HG03196 (cell line): ENCODE data around the gene BRAF.
"Not testable (repeated sequence)": the region's sequence is repeated elsewhere in the genome, so short reads cannot be mapped to it uniquely, and the experiment has no call there.

ENCODE experiments used
- ATAC-seq: cut with Tn5 transposase; IDR thresholded peaks from one replicate; pipeline ENCODE4 v1.9.1; 2021; ENCODE audit not compliant: unreplicated experiment

Gene BRAF

GRCh38 chr7:140684066-140684950 lies 240.4 kb downstream of the BRAF start:
- ATAC-seq, result no peak

DNA sequence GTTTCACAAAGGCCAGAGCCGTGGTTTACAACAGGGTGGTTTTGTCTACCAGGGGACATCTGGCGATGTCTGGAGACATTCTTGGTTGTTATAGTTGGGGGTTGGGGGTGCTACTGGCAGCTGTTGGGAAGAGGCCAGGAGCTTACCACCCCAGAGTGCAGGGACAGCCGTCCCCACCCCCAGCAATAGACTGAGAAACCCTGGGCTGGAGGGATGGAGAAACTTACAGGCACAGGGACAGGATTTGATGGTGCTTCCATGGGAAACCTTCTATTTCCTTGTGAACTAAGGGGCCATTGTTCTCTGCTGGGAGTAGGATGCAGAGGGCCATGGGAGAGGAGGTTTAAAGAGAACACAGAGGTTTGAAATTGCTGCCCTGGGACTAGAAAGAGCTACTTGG lies 241.1 kb downstream of the BRAF start:
- no peak for ATAC-seq

GRCh38 chr7:140681766-140682165 lies 243.0 kb downstream of the BRAF start:
- ATAC-seq, result no peak

GRCh38 chr7:140680886-140681285 lies 243.8 kb downstream of the BRAF start:
- ATAC-seq, result no peak

DNA sequence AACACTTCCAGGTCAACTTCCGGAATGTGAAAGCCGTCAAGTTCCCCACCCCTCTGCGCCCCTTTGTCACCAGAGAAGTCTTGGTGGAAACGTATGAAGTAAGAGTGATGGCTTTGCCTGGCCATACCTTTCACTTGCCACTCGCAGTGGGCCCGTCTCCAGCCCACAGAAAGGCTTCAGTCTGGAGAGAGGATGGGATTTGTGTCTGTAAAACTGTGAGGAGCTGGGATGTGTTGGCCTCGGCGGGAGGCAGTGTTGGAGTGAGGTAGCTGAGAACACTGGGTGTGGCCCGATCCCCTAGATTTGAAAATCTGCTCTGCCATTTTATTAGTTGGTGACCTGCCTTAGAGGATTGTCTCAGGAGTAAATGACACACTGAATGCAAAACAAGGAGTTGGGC lies 245.5 kb downstream of the BRAF start:
- no peak for ATAC-seq

GRCh38 chr7:140678816-140679130 lies 246.0 kb downstream of the BRAF start:
- no peak for ATAC-seq

DNA sequence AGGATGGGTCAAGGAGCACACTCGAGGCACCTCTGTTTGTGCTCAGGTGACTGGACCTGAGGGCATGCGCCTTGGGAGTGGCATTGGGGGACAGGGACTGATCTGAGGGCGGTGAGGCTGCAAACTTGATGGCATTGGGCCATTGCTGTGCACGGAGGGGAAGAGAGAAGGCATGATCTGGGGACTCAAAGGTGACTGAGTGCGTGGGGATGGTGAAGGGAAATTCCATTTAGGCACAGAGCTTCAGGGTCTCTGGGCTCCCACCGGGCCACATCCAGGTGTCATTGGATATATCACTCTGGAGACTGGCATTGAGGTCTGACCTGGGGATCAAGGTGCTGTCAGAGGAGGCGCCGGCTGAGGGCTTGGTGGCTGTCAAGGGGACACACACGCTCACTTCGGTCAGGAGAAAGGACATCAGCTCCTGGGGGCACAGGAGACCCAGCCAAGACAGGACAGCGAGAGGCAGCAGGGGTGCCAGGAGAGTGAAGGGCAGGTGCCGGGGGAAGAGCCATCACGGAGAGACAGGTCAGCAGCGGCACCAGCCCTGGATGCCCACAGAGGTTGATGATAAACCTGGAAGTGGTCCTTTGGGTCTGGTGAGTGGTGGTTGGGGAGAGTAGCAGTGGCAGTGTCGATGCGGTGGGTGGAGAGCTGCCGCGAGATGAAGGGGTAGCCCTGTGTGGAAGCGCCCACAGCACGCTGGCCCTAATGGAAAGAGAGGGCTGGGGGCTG lies 246.5 kb downstream of the BRAF start:
- ATAC-seq, result no peak

GRCh38 chr7:140677496-140677895 lies 247.2 kb downstream of the BRAF start:
- no peak for ATAC-seq

DNA sequence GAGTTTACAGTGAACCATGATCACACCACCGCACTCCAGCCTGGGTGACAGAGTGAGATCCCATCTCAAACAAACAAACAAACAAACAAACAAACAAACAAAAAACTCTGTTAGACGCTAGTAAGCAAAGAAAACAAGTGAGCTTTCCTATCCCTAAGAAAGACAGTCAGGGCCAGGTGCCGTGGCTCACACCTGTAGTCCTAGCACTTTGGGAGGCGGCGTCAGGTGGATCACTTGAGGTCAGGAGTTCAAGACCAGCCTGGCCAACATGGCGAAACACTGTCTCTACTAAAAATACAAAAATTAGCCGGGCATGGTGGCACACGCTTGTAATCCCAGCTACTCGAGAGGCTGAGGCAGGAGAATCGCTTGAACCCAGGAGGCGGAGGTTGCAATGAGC lies 247.8 kb downstream of the BRAF start:
- ATAC-seq, result not testable (repeated sequence)

GRCh38 chr7:140676306-140676705 lies 248.4 kb downstream of the BRAF start:
- ATAC-seq, result peak; percentile 44

- ATAC-seq, result no peak
Measured at GRCh38 chr7:140675726-140676125, 249.0 kb downstream of the BRAF start.

GRCh38 chr7:140674899-140675701 lies 249.6 kb downstream of the BRAF start:
- ATAC-seq, result no peak

DNA sequence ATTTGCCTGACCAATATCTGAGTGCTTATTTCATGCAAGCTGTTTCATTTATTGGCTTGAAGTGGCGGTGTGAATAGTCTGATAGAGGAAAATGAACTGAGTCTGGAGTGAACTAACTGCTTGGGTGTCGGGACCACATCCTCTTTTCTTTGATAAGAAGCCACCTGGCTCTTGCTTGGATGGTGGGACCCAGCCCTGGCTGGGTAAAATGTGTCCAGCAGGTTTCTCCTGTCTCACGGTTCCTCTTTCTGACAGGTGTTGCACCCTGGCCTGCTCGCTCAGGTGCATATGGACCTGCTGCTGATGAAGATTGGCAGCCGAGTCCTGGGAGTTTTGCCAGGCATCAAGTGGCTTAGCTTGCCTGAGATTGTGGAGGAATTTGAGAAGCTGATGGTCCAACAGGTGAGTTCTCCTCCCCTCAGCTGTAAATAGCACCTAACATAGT lies 250.4 kb downstream of the BRAF start:
- ATAC-seq, result no peak

- ATAC-seq, result no peak
Measured at GRCh38 chr7:140673774-140674155, 251.0 kb downstream of the BRAF start.

GRCh38 chr7:140673063-140673773 lies 251.5 kb downstream of the BRAF start:
- ATAC-seq, result peak; percentile 39

DNA sequence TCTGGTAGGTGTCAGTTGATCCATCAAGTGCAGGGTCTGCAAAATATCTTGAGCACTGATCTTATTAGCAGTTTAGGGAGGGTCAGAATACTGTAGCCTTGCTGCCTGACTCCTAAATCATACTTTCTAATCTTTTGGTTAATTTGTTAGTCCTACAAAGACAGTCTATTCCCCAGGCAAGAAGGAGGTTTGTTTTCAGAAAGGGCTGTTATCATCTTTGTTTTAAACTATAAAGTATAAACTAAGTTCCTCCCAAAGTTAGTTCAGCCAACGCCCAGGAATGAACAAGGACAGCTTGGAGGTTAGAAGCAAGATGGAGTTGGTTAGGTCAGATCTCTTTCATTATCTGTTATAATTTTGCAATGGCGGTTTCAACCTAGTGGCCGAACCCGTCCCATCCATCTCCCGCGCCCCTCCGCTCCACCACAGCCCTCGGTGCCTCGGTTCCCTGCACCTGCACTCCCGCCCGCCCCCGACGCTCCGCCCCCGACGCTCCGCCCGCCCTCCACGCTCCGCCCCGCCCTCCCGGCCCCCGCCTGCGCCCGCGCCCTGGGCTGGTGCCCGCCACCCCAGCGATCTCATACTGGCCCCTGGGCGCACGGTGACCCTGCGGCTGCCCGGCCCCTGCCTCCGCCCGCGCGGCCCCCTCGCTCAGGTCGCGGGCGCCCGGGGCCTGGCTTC lies 252.2 kb downstream of the BRAF start, which contains the start of gene ADCK2:
Gene ADCK2, plus strand, starts transcription at position 564 of the 681 bp plus-strand sequence. CDS start 386 bp downstream, outside the sequence.
- ATAC-seq, result peak; percentile 40

GRCh38 chr7:140671966-140672365 lies 252.8 kb downstream of the BRAF start:
- no peak for ATAC-seq

GRCh38 chr7:140670343-140670935 lies 254.3 kb downstream of the BRAF start:
- ATAC-seq, result no peak

GRCh38 chr7:140669862-140670261 lies 254.9 kb downstream of the BRAF start:
- not testable (repeated sequence) for ATAC-seq

DNA sequence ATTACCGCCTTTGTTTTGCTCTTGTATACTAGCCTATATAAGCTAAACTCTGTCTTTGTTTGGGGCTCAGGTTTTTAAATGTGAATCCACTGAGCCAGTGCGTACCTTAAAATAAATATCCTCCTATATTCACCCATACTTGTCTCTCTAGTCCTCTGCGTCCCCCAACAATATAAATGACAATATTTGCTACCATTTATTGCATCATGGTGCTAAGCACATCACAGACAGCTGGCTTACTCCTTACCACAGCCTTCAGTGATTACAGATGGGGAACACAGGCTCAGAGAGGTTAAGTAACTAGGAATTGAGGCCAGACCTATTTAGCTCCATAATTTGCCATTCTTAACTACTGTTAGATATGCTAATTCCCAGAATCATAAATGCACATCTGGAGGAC lies 255.4 kb downstream of the BRAF start:
- ATAC-seq, result no peak
